ENCODE results near the gene AGBL4. TPM values are rescaled to one million over a fixed set of nuclear protein-coding genes. Genes with fewer than 3 reads are reported as not detected.

The AGBL4 gene
- total RNA-seq, 3 donors from 2014 or later, result 1.3 to 1.9 (median 1.8) TPM

GRCh38 chr1:49630156-49630555 is 393.6 kb downstream of the AGBL4 start:
- no peak for TF ChIP-seq POLR2A (IDR thresholded peaks at IDR 0.05)
- TF ChIP-seq CTCF (IDR thresholded peaks at IDR 0.05), result no peak
- no peak for TF ChIP-seq POLR2AphosphoS5 (IDR thresholded peaks at IDR 0.05)
- no peaks in the 10 kb centered on the region for H3K9me3 ChIP-seq
- intact Hi-C loops (cut with DNase I; ENCODE audit: low total_unique reads), result no loop called here
- no peak overlapping the region for H3K4me3 ChIP-seq
- no peak overlapping the region for H3K27ac ChIP-seq
- no peaks in the 10 kb centered on the region for H3K27me3 ChIP-seq
- H3K36me3 ChIP-seq, result no peaks in the 10 kb centered on the region
- DNase-seq (ENCODE audit: low spot score in 2 of 2), result no peak
- no peaks in the 10 kb centered on the region for H3K4me1 ChIP-seq

- H3K4me3 ChIP-seq, result no peak overlapping the region
- H3K27ac ChIP-seq, result no peak overlapping the region
- no peaks in the 10 kb centered on the region for H3K9me3 ChIP-seq
- TF ChIP-seq POLR2A (IDR thresholded peaks at IDR 0.05), result no peak
- no peak for TF ChIP-seq POLR2AphosphoS5 (IDR thresholded peaks at IDR 0.05)
- no peak for TF ChIP-seq CTCF (IDR thresholded peaks at IDR 0.05)
- no peaks in the 10 kb centered on the region for H3K4me1 ChIP-seq
- no peak for DNase-seq (ENCODE audit: low spot score in 2 of 2)
- no peaks in the 10 kb centered on the region for H3K27me3 ChIP-seq
- intact Hi-C loops (cut with DNase I; ENCODE audit: low total_unique reads), result no loop called here
- no peaks in the 10 kb centered on the region for H3K36me3 ChIP-seq
Measured at GRCh38 chr1:49627781-49628180, 396.0 kb downstream of the AGBL4 start.

DNA sequence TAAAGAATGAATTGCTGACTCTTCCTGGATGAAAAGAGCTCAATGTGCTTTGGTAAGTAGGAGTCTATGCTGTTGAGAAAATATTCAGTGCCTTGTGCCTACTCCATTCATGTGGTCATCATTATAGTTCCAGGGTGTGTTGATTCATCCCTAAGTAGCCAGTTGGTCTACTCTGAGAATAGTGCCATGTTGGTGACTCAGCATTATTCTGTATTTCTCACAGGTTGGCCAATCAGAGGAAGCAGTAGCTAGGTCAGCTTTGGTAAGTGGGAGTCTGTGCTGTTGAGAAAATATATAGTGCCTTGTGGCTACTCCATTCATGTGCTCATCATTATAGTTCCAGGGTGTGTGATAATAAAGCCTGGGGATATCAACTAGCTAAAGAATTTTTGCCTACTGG is 397.3 kb downstream of the AGBL4 start:
- H3K27ac ChIP-seq, result no peak overlapping the region
- no peak for TF ChIP-seq POLR2A (IDR thresholded peaks at IDR 0.05)
- TF ChIP-seq CTCF (IDR thresholded peaks at IDR 0.05), result no peak
- TF ChIP-seq POLR2AphosphoS5 (IDR thresholded peaks at IDR 0.05), result no peak
- H3K9me3 ChIP-seq, result no peaks in the 10 kb centered on the region
- no peaks in the 10 kb centered on the region for H3K27me3 ChIP-seq
- H3K4me3 ChIP-seq, result no peak overlapping the region
- intact Hi-C loops (cut with DNase I; ENCODE audit: low total_unique reads), result no loop called here
- H3K4me1 ChIP-seq, result no peaks in the 10 kb centered on the region
- no peak for DNase-seq (ENCODE audit: low spot score in 2 of 2)
- H3K36me3 ChIP-seq, result no peaks in the 10 kb centered on the region

GRCh38 chr1:49622877-49623276 is 400.9 kb downstream of the AGBL4 start:
- H3K27me3 ChIP-seq, result no peaks in the 10 kb centered on the region
- H3K9me3 ChIP-seq, result peaks cover 3 to 13% of the 10 kb centered on the region in 2 donors
- no peaks in the 10 kb centered on the region for H3K36me3 ChIP-seq
- DNase-seq (ENCODE audit: low spot score in 2 of 2), result no peak
- intact Hi-C loops (cut with DNase I; ENCODE audit: low total_unique reads), result no loop called here
- H3K4me1 ChIP-seq, result no peaks in the 10 kb centered on the region
- H3K27ac ChIP-seq, result no peak overlapping the region
- TF ChIP-seq POLR2A (IDR thresholded peaks at IDR 0.05), result no peak
- no peak for TF ChIP-seq CTCF (IDR thresholded peaks at IDR 0.05)
- no peak for TF ChIP-seq POLR2AphosphoS5 (IDR thresholded peaks at IDR 0.05)
- no peak overlapping the region for H3K4me3 ChIP-seq

GRCh38 chr1:49606082-49606481 is 417.7 kb downstream of the AGBL4 start:
- intact Hi-C loops (cut with DNase I; ENCODE audit: low total_unique reads), result no loop called here
- no peak for TF ChIP-seq POLR2AphosphoS5 (IDR thresholded peaks at IDR 0.05)
- TF ChIP-seq POLR2A (IDR thresholded peaks at IDR 0.05), result no peak
- TF ChIP-seq CTCF (IDR thresholded peaks at IDR 0.05), result no peak
- no peaks in the 10 kb centered on the region for H3K27me3 ChIP-seq
- no peak overlapping the region for H3K27ac ChIP-seq
- H3K4me1 ChIP-seq, result no peaks in the 10 kb centered on the region
- no peak for DNase-seq (ENCODE audit: low spot score in 2 of 2)
- no peaks in the 10 kb centered on the region for H3K36me3 ChIP-seq
- H3K9me3 ChIP-seq, result no peaks in the 10 kb centered on the region
- H3K4me3 ChIP-seq, result no peak overlapping the region

All from breast epithelium (tissue), 4 donors.